ENCODE data around the gene UBXN11. TPM values are rescaled to one million over a fixed set of nuclear protein-coding genes. Genes with fewer than 3 reads are reported as not detected.

UBXN11 gene, protein sequence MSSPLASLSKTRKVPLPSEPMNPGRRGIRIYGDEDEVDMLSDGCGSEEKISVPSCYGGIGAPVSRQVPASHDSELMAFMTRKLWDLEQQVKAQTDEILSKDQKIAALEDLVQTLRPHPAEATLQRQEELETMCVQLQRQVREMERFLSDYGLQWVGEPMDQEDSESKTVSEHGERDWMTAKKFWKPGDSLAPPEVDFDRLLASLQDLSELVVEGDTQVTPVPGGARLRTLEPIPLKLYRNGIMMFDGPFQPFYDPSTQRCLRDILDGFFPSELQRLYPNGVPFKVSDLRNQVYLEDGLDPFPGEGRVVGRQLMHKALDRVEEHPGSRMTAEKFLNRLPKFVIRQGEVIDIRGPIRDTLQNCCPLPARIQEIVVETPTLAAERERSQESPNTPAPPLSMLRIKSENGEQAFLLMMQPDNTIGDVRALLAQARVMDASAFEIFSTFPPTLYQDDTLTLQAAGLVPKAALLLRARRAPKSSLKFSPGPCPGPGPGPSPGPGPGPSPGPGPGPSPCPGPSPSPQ
- total RNA-seq, result 7.8 TPM

- ATAC-seq, result peak; percentile 99
Observed at GRCh38 chr1:26306290-26307229, at the start of gene UBXN11. UBXN11 (minus strand) TSS chr1:26306636; CDS start chr1:26302883, 3,753 bp downstream.

GRCh38 chr1:26356106-26356505 lies 49.7 kb upstream of the UBXN11 start:
- DNase-seq (ENCODE audit: low spot score), result no peak
- no peak for ATAC-seq

More at GRCh38 chr1:26306290-26307229, at the start of gene UBXN11:
- peak; percentile 94 for DNase-seq (ENCODE audit: low spot score)

DNA sequence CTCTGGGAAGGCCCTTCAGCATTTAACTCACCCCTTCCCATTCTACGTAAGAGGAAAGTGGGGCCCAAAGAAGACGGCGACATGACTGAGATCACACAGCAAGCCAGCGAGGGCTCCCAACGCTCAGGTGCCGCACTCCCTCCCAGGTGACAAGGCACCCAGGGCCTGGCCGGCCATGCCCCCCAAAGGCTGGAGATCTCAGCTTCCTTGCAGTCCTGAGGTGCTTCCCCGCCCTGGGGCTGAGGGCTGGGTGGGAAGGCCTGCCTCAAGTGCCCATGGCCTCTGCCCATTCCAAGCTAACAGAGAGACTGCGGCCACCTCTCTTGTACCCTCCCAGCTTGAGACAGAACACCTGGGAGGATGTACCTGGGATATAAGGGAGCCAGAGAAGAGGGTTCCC lies 48.5 kb upstream of the UBXN11 start:
- DNase-seq (ENCODE audit: low spot score) (no peak), ATAC-seq (no peak)

DNA sequence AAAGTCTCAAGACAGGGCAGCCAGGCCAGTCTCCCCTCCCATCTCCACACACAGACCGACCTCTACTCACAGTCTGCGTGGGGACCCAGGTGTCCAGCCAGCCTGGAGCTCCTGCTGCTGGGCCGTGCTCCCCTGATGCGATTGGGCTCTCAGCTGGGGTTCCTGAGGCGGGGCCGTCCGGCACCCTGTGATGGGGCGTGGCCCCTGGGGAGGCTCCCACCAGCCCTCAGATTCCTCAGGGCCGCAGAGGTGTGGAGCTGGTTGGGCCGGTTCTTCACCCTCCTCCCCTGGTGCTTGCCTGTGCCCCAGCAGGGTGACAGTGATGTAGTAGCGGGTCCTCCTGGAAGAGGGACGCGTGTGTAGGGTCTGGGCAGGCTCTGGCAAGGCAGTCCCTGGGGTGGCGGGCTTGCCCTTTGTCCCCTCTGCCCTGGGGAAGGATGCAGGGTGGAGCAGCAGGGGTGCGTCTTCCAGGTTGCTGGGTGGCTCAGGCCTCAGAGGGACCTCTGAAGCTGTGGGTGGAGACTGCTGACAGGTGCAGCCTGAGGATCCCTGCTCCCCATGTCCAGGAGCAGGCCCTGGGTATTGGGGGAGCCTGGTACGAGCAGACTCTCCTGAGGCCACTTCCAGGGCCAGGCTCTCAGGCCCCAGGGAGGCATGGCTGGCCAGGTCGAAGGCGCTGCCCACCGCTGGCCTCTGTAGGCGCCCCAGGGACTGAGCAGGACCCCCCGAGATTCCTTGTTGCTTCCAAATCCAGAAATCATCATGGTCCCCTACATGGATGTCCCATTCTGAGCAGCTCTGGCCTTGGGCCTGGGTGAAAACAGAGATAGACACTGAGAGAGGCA lies 47.8 kb upstream of the UBXN11 start, which contains the start of gene CRYBG2:
Gene CRYBG2 (minus strand): TSS at position 155 of the 845 bp plus-strand sequence. CDS start 7,473 bp downstream, outside the sequence.
- ATAC-seq, result no peak
- no peak for DNase-seq (ENCODE audit: low spot score)

DNA sequence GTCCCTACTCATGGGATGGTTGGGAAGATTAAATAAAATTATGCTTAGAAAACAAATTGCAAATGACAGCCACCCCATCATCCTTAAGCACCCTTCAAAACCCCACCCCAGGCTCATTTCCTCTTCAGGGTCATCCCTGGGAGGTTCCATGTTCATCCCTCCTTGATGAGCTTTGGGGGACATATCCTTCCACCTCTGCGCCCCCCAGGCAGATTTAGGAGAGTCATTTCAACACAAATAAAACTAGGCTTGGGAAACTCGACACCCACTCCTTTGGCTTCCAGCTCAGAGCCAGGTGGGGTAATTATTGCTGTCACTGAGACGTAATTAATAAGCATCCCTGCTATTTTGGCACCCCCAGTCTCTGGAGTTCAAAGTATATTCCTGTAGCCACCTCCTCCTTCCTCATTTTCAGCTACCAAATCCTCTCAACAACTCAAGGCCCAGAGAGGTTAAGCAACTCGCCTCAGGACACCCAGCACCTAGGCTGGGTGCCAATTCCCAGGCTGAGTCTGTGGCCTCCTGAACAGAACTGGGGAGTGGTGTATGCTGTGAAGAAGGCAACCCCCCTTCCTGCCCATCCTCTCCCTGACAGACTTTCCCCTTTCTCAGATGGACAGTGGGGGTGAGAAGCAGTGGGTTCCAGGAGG lies 46.9 kb upstream of the UBXN11 start:
- no peak for ATAC-seq
- no peak for DNase-seq (ENCODE audit: low spot score)

DNA sequence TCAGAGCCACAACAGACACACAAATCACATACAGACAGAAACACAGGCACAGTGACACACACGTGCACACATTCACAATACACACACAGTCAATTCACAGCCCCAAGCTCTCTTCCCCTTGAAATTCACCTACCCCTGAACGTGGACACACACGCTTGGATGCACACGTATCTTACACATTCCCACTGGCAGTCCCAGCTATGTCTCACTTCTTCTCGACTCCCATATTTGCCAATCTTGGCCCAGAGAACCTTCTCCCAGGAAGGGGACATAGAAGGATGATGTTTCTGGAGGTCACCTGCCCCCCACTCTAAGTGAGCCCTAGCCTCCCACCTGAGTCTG lies 45.9 kb upstream of the UBXN11 start:
- ATAC-seq (no peak), DNase-seq (ENCODE audit: low spot score) (no peak)

GRCh38 chr1:26351590-26352337 lies 45.3 kb upstream of the UBXN11 start:
- ATAC-seq, result no peak
- DNase-seq (ENCODE audit: low spot score), result no peak

- peak; percentile 36 for ATAC-seq
Observed at GRCh38 chr1:26350701-26351589, 44.5 kb upstream of the UBXN11 start.

DNA sequence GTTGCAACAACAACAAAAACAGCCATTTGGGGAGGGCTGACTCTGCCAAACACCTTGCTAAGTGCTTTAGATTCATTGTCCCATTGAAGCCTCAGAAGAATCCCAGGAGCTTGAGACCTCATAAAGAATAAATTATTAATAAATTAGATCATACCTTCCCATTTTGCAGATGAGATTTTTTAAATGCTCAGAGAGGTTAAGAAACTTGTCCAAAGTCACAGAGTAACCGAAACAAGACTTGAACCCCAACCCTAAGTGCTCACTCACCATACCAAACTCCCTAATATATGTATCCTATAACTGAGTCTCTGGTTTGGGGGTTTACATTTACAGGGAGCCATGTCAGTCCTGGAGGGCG lies 43.9 kb upstream of the UBXN11 start:
- ATAC-seq (no peak), DNase-seq (ENCODE audit: low spot score) (no peak)

More at GRCh38 chr1:26350701-26351589, 44.5 kb upstream of the UBXN11 start:
- no peak for DNase-seq (ENCODE audit: low spot score)

DNA sequence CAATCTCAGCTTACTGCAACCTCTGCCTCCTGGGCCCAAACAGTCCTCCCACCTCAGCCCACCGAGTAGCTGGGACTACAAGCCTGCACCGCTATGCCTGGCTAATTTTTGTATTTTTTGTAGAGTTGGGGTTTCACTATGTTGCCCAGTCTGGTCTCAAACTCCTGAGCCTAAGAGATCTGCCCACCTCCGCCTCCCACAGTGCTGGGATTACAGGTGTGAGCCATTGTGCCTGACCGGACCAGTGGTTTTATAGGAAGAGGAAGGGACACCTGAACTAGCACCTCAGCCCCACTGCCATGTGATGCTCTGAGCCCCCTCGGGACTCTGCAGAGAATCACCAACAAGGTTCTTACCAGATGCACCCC lies 43.4 kb upstream of the UBXN11 start:
- DNase-seq (ENCODE audit: low spot score) (no peak), ATAC-seq (no peak)

DNA sequence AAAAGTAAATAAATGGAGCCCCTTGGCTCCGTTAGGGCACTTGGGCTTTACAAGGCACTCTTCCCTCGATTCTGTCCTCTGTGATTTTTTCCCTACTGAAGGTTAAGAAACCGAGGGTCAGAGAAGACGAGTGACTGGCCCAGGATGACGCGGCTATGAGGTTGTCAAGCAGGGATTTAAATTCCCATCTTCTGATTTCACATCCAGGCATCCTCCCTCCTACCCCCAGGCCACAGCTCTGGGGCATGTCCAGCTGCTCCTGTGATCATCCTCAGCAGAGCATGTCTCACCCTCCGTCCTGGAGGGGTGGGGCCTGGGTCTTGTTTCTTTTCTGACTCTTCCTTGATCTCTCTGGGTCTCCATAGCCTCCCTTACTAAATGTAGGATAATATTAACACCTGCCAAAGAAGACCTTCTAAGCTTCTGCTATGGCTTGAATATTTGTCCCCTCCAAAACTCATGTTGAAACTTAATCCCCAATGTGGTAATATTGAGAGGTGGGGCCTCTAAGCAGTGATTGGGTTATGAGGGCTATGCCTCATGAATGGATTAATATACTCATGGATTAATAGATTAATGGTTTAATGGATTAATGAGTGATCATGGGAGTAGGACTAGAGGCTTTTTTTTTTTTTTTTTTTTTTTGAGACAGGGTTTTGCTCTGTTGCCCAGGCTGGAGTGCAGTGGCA lies 42.9 kb upstream of the UBXN11 start:
- DNase-seq (ENCODE audit: low spot score) (no peak), ATAC-seq (no peak)

- no peak for DNase-seq (ENCODE audit: low spot score)
- no peak for ATAC-seq
Observed at GRCh38 chr1:26346274-26347033, 40.0 kb upstream of the UBXN11 start.

GRCh38 chr1:26345718-26346117 lies 39.3 kb upstream of the UBXN11 start:
- ATAC-seq, result no peak
- no peak for DNase-seq (ENCODE audit: low spot score)

DNA sequence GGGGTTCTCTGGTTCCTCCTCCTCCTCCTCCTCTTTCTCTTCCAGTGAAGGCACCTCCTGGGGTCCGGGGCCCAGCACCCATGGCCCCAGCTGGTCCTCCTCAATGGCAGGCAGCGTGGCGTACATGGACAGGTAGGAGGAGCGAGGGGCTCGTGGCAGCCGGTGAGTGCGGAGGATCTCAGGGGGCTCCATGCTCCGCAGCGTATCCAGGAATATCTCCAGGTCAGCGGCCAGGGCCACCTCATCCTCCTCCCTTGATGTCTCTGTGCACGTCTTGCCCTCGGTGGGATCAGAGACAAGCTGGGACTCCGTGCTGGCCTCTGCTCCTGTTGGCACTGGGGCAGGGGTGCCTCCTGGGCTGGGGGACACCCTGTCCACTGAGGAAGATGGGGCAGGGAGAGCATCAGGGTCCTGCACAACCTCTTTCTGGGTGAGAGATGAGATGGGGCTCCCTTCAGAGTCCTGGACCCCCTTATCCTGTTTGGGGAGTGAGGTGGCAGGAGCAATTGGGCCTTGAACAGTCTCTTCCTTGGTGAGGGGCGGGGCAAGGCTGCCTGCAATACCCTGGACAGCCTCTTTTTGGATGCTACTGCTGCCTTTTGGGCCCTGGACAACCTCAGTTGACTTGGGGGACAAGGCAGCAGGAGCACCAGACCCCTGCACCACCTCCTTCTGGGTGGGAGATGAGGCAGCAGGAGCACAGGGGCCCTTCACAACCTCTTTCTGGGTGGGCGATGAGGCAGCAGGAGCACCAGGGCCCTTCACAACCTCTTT lies 37.9 kb upstream of the UBXN11 start:
- DNase-seq (ENCODE audit: low spot score) (no peak), ATAC-seq (no peak)

GRCh38 chr1:26340047-26340481 lies 33.6 kb upstream of the UBXN11 start:
- ATAC-seq (no peak), DNase-seq (ENCODE audit: low spot score) (no peak)

GRCh38 chr1:26338670-26339069 lies 32.2 kb upstream of the UBXN11 start:
- ATAC-seq (no peak), DNase-seq (ENCODE audit: low spot score) (no peak)

Measured in left lobe of liver (tissue), 2 donors.